Liver (tissue), 9 donors: ENCODE results near the gene MAPKAPK2. TPM values are rescaled to one million over a fixed set of nuclear protein-coding genes. Genes with fewer than 3 reads are reported as not detected.
A peak's percentile ranks its signal among the peaks of the same experiment; 100 is the strongest.

Source experiments
- DNase-seq: peaks from one replicate; pipeline ENCODE4 v3.0.0-alpha.2; 2017; ENCODE audit warnings: low spot score
- H3K27ac ChIP-seq, 2 donors: one replicate each; pipeline ENCODE4 v1.7.0; 2013; ENCODE audit warnings: inconsistent platforms in 2 of 2, low read length in 2 of 2, control low read depth in 1 of 2, low read depth in 1 of 2, mild to moderate bottlenecking in 1 of 2
- H3K27me3 ChIP-seq, 4 donors: one replicate each; pipeline versions ENCODE4 v1.6.1 to v1.7.0; 2013; ENCODE audit warnings: low read length in 3 of 4, inconsistent platforms in 1 of 4, mild to moderate bottlenecking in 1 of 4, moderate library complexity in 1 of 4; ENCODE audit not compliant: control insufficient read depth in 4 of 4, insufficient read depth in 4 of 4
- H3K36me3 ChIP-seq, 4 donors: one replicate each; pipeline versions ENCODE4 v1.6.1 to v1.7.0; 2013; ENCODE audit warnings: low read length in 3 of 4, mild to moderate bottlenecking in 3 of 4, low read depth in 1 of 4, moderate library complexity in 1 of 4; ENCODE audit not compliant: control insufficient read depth in 4 of 4, insufficient read depth in 3 of 4
- H3K4me1 ChIP-seq, 4 donors: one replicate each; pipeline versions ENCODE4 v1.6.1 to v1.7.0; 2013; ENCODE audit warnings: low read length in 3 of 4, mild to moderate bottlenecking in 3 of 4, moderate library complexity in 1 of 4; ENCODE audit not compliant: control insufficient read depth in 4 of 4, insufficient read depth in 4 of 4
- H3K4me3 ChIP-seq, 3 donors: one replicate each; pipeline versions ENCODE4 v1.6.1 to v1.7.0; 2013; ENCODE audit warnings: low read length in 3 of 3, control low read depth in 1 of 3, low read depth in 1 of 3, mild to moderate bottlenecking in 1 of 3
- H3K9ac ChIP-seq, 2 donors: one replicate each; pipeline ENCODE4 v1.7.0; 2013; ENCODE audit warnings: low read length in 2 of 2, mild to moderate bottlenecking in 2 of 2, moderate library complexity in 2 of 2, control low read depth in 1 of 2, low read depth in 1 of 2
- H3K9me3 ChIP-seq, 4 donors: one replicate each; pipeline versions ENCODE4 v1.6.1 to v1.7.0; 2013; ENCODE audit warnings: low read length in 3 of 4; ENCODE audit not compliant: control insufficient read depth in 4 of 4
- EGR1 ChIP-seq, 2 donors: IDR thresholded peaks; 2 replicates each; pipeline ENCODE4 v1.6.1; 2016 to 2018; ENCODE audit warnings: antibody characterized with exemption in 2 of 2, low read depth in 2 of 2
- FOXA1 ChIP-seq: IDR thresholded peaks from 2 replicates; pipeline ENCODE4 v1.6.1; 2016; ENCODE audit warnings: antibody characterized with exemption
- FOXA2 ChIP-seq: IDR thresholded peaks from 2 replicates; pipeline ENCODE4 v1.6.1; 2016; ENCODE audit warnings: antibody characterized with exemption
- HNF4G ChIP-seq: IDR thresholded peaks from 2 replicates; pipeline ENCODE4 v1.6.1; 2016; ENCODE audit warnings: antibody characterized with exemption
- JUND ChIP-seq, 2 donors: IDR thresholded peaks; 2 replicates each; pipeline ENCODE4 v1.6.1; 2016; ENCODE audit warnings: antibody characterized with exemption in 2 of 2
- RAD21 ChIP-seq, 2 donors: IDR thresholded peaks; 2 replicates each; pipeline ENCODE4 v1.6.1; 2016; ENCODE audit warnings: antibody characterized with exemption in 2 of 2, mild to moderate bottlenecking in 2 of 2
- TAF1 ChIP-seq: conservative IDR thresholded peaks from 2 replicates; pipeline ENCODE4 v1.6.1; 2016; ENCODE audit warnings: antibody characterized with exemption, mild to moderate bottlenecking
- YY1 ChIP-seq: IDR thresholded peaks from 2 replicates; pipeline ENCODE4 v1.6.1; 2016; ENCODE audit warnings: antibody characterized with exemption, mild to moderate bottlenecking
- WGBS: extraction: QIAGEN DNeasy Blood & Tissue Kit; methylation state at CpG from one replicate; pipeline ENCODE4 v1.1.7; 2013; 5-methylcytosine and 5-hydroxymethylcytosine counted together
- polyA plus RNA-seq, 2 donors: library from polyadenylated mRNA; stranded (reverse) in 1 of 2; unstranded in 1 of 2; fragments of 200-250 nt in 1 of 2; fragments of >200 nt in 1 of 2; fragmentation: Nextera tagmentation in 1 of 2; extraction: Ambion mirVana in 1 of 2; gene quantifications; one replicate each; pipeline versions ENCODE4 v1.2.1 to v1.2.3, GENCODE V29; 2013 to 2015
- total RNA-seq, 2 donors: library from RNA; depleted of rRNA; stranded (reverse); fragments of >200 nt; gene quantifications; one replicate each; pipeline ENCODE4 v1.2.3, GENCODE V29; 2014
- TF ChIP-seq, protein P1 (sequence below): IDR thresholded peaks from 2 replicates; pipeline ENCODE4 v1.6.1; 2016; ENCODE audit warnings: antibody characterized with exemption, mild to moderate bottlenecking
- TF ChIP-seq, protein P2 (sequence below): fragments of 150-350 bp; IDR thresholded peaks from 2 replicates; pipeline ENCODE4 v1.5.1; 2017; ENCODE audit warnings: improper control_type of control experiment, low read depth, low read length; ENCODE audit not compliant: missing input control
- TF ChIP-seq, protein P3 (sequence below): IDR thresholded peaks from 2 replicates; pipeline ENCODE4 v1.6.1; 2016; ENCODE audit warnings: antibody characterized with exemption
- donor health status: healthy.
- donor health status: healthy.
- donor health status: healthy.
- donor health status: healthy.
- donor health status: healthy.

The MAPKAPK2 gene
- total and polyA plus RNA-seq, 4 donors: 7.5 to 24.5 (median 14.7) TPM

- TF ChIP-seq, protein P1, sequence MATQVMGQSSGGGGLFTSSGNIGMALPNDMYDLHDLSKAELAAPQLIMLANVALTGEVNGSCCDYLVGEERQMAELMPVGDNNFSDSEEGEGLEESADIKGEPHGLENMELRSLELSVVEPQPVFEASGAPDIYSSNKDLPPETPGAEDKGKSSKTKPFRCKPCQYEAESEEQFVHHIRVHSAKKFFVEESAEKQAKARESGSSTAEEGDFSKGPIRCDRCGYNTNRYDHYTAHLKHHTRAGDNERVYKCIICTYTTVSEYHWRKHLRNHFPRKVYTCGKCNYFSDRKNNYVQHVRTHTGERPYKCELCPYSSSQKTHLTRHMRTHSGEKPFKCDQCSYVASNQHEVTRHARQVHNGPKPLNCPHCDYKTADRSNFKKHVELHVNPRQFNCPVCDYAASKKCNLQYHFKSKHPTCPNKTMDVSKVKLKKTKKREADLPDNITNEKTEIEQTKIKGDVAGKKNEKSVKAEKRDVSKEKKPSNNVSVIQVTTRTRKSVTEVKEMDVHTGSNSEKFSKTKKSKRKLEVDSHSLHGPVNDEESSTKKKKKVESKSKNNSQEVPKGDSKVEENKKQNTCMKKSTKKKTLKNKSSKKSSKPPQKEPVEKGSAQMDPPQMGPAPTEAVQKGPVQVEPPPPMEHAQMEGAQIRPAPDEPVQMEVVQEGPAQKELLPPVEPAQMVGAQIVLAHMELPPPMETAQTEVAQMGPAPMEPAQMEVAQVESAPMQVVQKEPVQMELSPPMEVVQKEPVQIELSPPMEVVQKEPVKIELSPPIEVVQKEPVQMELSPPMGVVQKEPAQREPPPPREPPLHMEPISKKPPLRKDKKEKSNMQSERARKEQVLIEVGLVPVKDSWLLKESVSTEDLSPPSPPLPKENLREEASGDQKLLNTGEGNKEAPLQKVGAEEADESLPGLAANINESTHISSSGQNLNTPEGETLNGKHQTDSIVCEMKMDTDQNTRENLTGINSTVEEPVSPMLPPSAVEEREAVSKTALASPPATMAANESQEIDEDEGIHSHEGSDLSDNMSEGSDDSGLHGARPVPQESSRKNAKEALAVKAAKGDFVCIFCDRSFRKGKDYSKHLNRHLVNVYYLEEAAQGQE: no peak
- TF ChIP-seq FOXA2: no peak
Measured at GRCh38 chr1:206732992-206733391, 48.3 kb downstream of the MAPKAPK2 start (continued).

- Histone ChIP-seq H3K4me3 (no peak overlapping the region), H3K4me1 (peaks cover 0 to 19% (median 9%) of the 10 kb centered on the region in 4 donors), H3K27ac (no peak overlapping the region), H3K27me3 (no peaks in the 10 kb centered on the region), H3K36me3 (peaks cover 14 to 43% (median 32%) of the 10 kb centered on the region in 4 donors), H3K9me3 (no peaks in the 10 kb centered on the region), H3K9ac (no peak overlapping the region)
- WGBS: 81% methylated on average over 9 of the region's 9 CpGs
- DNase-seq: peak; percentile 76
- TF ChIP-seq RAD21 (IDR thresholded peaks at IDR 0.05) (peak; percentile 76 to 84), JUND (IDR thresholded peaks at IDR 0.05) (no peak)
- TF ChIP-seq, protein P1: no peak
- TF ChIP-seq, protein P2, sequence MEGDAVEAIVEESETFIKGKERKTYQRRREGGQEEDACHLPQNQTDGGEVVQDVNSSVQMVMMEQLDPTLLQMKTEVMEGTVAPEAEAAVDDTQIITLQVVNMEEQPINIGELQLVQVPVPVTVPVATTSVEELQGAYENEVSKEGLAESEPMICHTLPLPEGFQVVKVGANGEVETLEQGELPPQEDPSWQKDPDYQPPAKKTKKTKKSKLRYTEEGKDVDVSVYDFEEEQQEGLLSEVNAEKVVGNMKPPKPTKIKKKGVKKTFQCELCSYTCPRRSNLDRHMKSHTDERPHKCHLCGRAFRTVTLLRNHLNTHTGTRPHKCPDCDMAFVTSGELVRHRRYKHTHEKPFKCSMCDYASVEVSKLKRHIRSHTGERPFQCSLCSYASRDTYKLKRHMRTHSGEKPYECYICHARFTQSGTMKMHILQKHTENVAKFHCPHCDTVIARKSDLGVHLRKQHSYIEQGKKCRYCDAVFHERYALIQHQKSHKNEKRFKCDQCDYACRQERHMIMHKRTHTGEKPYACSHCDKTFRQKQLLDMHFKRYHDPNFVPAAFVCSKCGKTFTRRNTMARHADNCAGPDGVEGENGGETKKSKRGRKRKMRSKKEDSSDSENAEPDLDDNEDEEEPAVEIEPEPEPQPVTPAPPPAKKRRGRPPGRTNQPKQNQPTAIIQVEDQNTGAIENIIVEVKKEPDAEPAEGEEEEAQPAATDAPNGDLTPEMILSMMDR: peak; percentile 62
Measured at GRCh38 chr1:206734499-206735142, 49.9 kb downstream of the MAPKAPK2 start.

DNA sequence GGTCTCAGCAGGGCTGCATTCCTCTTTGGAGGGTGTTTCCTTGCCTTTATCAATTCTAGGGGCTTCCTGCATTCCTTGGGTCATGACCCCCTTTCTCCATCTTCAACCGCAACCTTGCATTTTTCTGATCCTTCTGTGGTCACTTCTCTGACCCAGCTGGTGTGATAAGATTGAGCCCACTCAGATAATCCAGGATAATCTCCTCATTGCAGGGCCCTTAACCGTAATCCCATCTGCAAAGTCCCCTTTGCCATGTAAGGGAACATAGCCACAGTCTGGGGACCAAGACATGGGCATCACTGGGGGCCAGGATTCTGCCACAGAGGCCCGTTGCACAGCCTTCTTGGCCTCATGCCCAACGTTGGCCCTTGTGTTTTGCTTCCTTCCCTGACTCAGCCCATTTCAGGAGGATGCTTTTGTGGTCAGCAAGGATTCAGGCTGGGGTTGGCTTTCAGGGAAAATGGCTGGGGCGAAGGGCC lies 50.9 kb downstream of the MAPKAPK2 start:
- Histone ChIP-seq H3K27ac (no peak overlapping the region), H3K4me3 (no peak overlapping the region), H3K4me1 (peaks cover 0 to 19% (median 9%) of the 10 kb centered on the region in 4 donors), H3K27me3 (no peaks in the 10 kb centered on the region), H3K9me3 (no peaks in the 10 kb centered on the region), H3K36me3 (peaks cover 13 to 33% (median 24%) of the 10 kb centered on the region in 4 donors), H3K9ac (no peak overlapping the region)
- WGBS: 81% methylated on average over 5 of the region's 5 CpGs
- DNase-seq: peak; percentile 32
- TF ChIP-seq, protein P3, sequence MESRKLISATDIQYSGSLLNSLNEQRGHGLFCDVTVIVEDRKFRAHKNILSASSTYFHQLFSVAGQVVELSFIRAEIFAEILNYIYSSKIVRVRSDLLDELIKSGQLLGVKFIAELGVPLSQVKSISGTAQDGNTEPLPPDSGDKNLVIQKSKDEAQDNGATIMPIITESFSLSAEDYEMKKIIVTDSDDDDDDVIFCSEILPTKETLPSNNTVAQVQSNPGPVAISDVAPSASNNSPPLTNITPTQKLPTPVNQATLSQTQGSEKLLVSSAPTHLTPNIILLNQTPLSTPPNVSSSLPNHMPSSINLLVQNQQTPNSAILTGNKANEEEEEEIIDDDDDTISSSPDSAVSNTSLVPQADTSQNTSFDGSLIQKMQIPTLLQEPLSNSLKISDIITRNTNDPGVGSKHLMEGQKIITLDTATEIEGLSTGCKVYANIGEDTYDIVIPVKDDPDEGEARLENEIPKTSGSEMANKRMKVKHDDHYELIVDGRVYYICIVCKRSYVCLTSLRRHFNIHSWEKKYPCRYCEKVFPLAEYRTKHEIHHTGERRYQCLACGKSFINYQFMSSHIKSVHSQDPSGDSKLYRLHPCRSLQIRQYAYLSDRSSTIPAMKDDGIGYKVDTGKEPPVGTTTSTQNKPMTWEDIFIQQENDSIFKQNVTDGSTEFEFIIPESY: no peak
- TF ChIP-seq FOXA1 (no peak), TAF1 (no peak), HNF4G (no peak), FOXA2 (no peak), EGR1 (IDR thresholded peaks at IDR 0.05; ENCODE audit: low read depth in 2 of 2) (no peak), YY1 (no peak)
- TF ChIP-seq, protein P2: no peak
